Activated T-cell treated with anti-CD3 and anti-CD28 coated beads, Interleukin-2, amount 50 U/mL, for 72 hours (primary cell): ENCODE measurements around the gene SV2C. TPM values are rescaled to one million over a fixed set of nuclear protein-coding genes. Genes with fewer than 3 reads are reported as not detected.
"Not testable (repeated sequence)": the region's sequence is repeated elsewhere in the genome, so short reads cannot be mapped to it uniquely, and the experiment has no call there.

Experiments
- ATAC-seq, 2 donors: fragments of 150-1000 bp; cut with Tn5 transposase; replicated peaks in 1 of 2; 2 replicates each; pipeline ENCODE4 v1.10.0; 2021; ENCODE audit warnings: moderate library complexity in 2 of 2, mild to moderate bottlenecking in 1 of 2
- DNase-seq, 2 donors: peaks; one replicate each; pipeline ENCODE4 v3.0.0; 2021 to 2022; ENCODE audit warnings: mixed read lengths in 1 of 2
- H3K27ac Mint-ChIP-seq: one replicate; pipeline ENCODE4 v1.8.0; 2022; ENCODE audit warnings: mild to moderate bottlenecking, moderate library complexity, mixed read lengths
- H3K27me3 Mint-ChIP-seq: one replicate; pipeline ENCODE4 v1.8.0; 2022; ENCODE audit warnings: low read depth, mixed read lengths
- H3K36me3 Mint-ChIP-seq, 2 donors: one replicate each; pipeline ENCODE4 v1.8.0; 2022; ENCODE audit warnings: mixed read lengths in 2 of 2, mild to moderate bottlenecking in 1 of 2; ENCODE audit not compliant: insufficient read depth in 2 of 2
- H3K4me1 Mint-ChIP-seq: one replicate; pipeline ENCODE4 v1.8.0; 2022; ENCODE audit warnings: low read depth, mixed read lengths
- H3K4me3 Mint-ChIP-seq, 2 donors: one replicate each; pipeline ENCODE4 v1.8.0; 2022; ENCODE audit warnings: mild to moderate bottlenecking in 2 of 2, mixed read lengths in 2 of 2, moderate library complexity in 2 of 2
- H3K9me3 Mint-ChIP-seq, 2 donors: one replicate each; pipeline ENCODE4 v1.8.0; 2022; ENCODE audit warnings: mixed read lengths in 2 of 2
- total RNA-seq, 2 donors: library from RNA; stranded (reverse); gene quantifications; one replicate each; pipeline ENCODE4 v1.2.3, GENCODE V29; 2022

SV2C gene
- total RNA-seq: under 1 TPM; 0.19 to 0.23 TPM

GRCh38 chr5:76082772-76083554 lies at the start of gene SV2C:
TSS of gene SV2C (plus strand) at chr5:76083383. CDS start at chr5:76131751, 48,368 bp downstream.
- peak; percentile 62 for DNase-seq
- Mint-ChIP-seq H3K4me3 (peak within 1 kb of the TSS; percentile 89 to 92), H3K4me1 (peaks cover 31% of the 10 kb centered on the region), H3K27me3 (peaks cover 75% of the 10 kb centered on the region), H3K27ac (peak within 1 kb of the TSS; percentile 25), H3K9me3 (no peaks in the 10 kb centered on the region), H3K36me3 (peaks cover 2 to 4% of the 10 kb centered on the region in 2 donors)
- ATAC-seq: peak; percentile 70 to 75

- ATAC-seq, H3K36me3 Mint-ChIP-seq, H3K9me3 Mint-ChIP-seq, H3K4me1 Mint-ChIP-seq: not testable (repeated sequence)
- DNase-seq: peak; percentile 1 to 9
- Mint-ChIP-seq H3K27ac (peak overlapping the region; percentile 4), H3K27me3 (peaks cover 26% of the 10 kb centered on the region), H3K4me3 (peak overlapping the region; percentile 57 to 64)
These were observed 45.4 kb upstream of the SV2C start for GRCh38 chr5:76037736-76038151.

- H3K27ac Mint-ChIP-seq: peak overlapping the region; percentile 4
- peaks cover 9% of the 10 kb centered on the region for H3K4me1 Mint-ChIP-seq
- H3K4me3 Mint-ChIP-seq: peak overlapping the region; percentile 57 to 64
- H3K27me3 Mint-ChIP-seq: peaks cover 26% of the 10 kb centered on the region
- ATAC-seq (no peak), DNase-seq (no peak)
- H3K36me3 Mint-ChIP-seq: no peaks in the 10 kb centered on the region
- H3K9me3 Mint-ChIP-seq: peaks cover 1 to 4% of the 10 kb centered on the region in 2 donors
These were observed 45.0 kb upstream of the SV2C start for GRCh38 chr5:76038212-76038611.

GRCh38 chr5:76040806-76041205 lies 42.4 kb upstream of the SV2C start:
- Mint-ChIP-seq H3K27ac (no peak overlapping the region), H3K27me3 (peaks cover 14% of the 10 kb centered on the region)
- no peak for ATAC-seq

GRCh38 chr5:76041863-76042262 lies 41.3 kb upstream of the SV2C start:
- Mint-ChIP-seq H3K4me1 (peaks cover 9% of the 10 kb centered on the region), H3K27me3 (peaks cover 14% of the 10 kb centered on the region), H3K9me3 (peaks cover 2% of the 10 kb centered on the region in 2 donors), H3K27ac (no peak overlapping the region), H3K36me3 (no peaks in the 10 kb centered on the region), H3K4me3 (no peak overlapping the region)
- ATAC-seq (no peak), DNase-seq (peak in 1 of 2 donors; percentile 3)

More at GRCh38 chr5:76040806-76041205, 42.4 kb upstream of the SV2C start:
- no peaks in the 10 kb centered on the region for H3K36me3 Mint-ChIP-seq
- DNase-seq: no peak
- H3K9me3 Mint-ChIP-seq: peaks cover 2% of the 10 kb centered on the region in 2 donors
- peaks cover 9% of the 10 kb centered on the region for H3K4me1 Mint-ChIP-seq
- H3K4me3 Mint-ChIP-seq: no peak overlapping the region

GRCh38 chr5:76046741-76047140 lies 36.4 kb upstream of the SV2C start:
- H3K4me3 Mint-ChIP-seq: no peak overlapping the region
- DNase-seq: no peak
- H3K27ac Mint-ChIP-seq: no peak overlapping the region
- peaks cover 12% of the 10 kb centered on the region for H3K27me3 Mint-ChIP-seq
- no peaks in the 10 kb centered on the region for H3K4me1 Mint-ChIP-seq
- H3K36me3 Mint-ChIP-seq: no peaks in the 10 kb centered on the region
- no peak for ATAC-seq
- peaks cover 2 to 4% of the 10 kb centered on the region in 2 donors for H3K9me3 Mint-ChIP-seq

GRCh38 chr5:76050134-76050533 lies 33.0 kb upstream of the SV2C start:
- Mint-ChIP-seq H3K4me1 (no peaks in the 10 kb centered on the region), H3K4me3 (no peak overlapping the region), H3K9me3 (peaks cover 0 to 2% of the 10 kb centered on the region in 2 donors), H3K36me3 (no peaks in the 10 kb centered on the region), H3K27ac (no peak overlapping the region), H3K27me3 (peaks cover 8% of the 10 kb centered on the region)
- no peak for DNase-seq
- no peak for ATAC-seq

GRCh38 chr5:76062502-76063041 lies 20.6 kb upstream of the SV2C start:
- peaks cover 18% of the 10 kb centered on the region for H3K27me3 Mint-ChIP-seq
- DNase-seq (no peak), ATAC-seq (no peak)
- no peaks in the 10 kb centered on the region for H3K36me3 Mint-ChIP-seq
- H3K9me3 Mint-ChIP-seq: no peaks in the 10 kb centered on the region
- H3K4me1 Mint-ChIP-seq: no peaks in the 10 kb centered on the region
- no peak overlapping the region for H3K4me3 Mint-ChIP-seq
- no peak overlapping the region for H3K27ac Mint-ChIP-seq

- no peaks in the 10 kb centered on the region for H3K4me1 Mint-ChIP-seq
- no peak for DNase-seq
- H3K36me3 Mint-ChIP-seq: no peaks in the 10 kb centered on the region
- H3K27me3 Mint-ChIP-seq: peaks cover 16% of the 10 kb centered on the region
- ATAC-seq: no peak
- H3K27ac Mint-ChIP-seq: no peak overlapping the region
- no peak overlapping the region for H3K4me3 Mint-ChIP-seq
- H3K9me3 Mint-ChIP-seq: no peaks in the 10 kb centered on the region
These were observed 17.9 kb upstream of the SV2C start for GRCh38 chr5:76065258-76065657.

GRCh38 chr5:76069061-76069735 lies 14.0 kb upstream of the SV2C start:
- Mint-ChIP-seq H3K4me3 (no peak overlapping the region), H3K27ac (no peak overlapping the region), H3K4me1 (no peaks in the 10 kb centered on the region), H3K36me3 (no peaks in the 10 kb centered on the region), H3K27me3 (peaks cover 36% of the 10 kb centered on the region), H3K9me3 (no peaks in the 10 kb centered on the region)
- DNase-seq: no peak
- no peak for ATAC-seq

- Mint-ChIP-seq H3K27me3 (peaks cover 79% of the 10 kb centered on the region), H3K36me3 (no peaks in the 10 kb centered on the region), H3K4me3 (no peak overlapping the region), H3K27ac (no peak overlapping the region), H3K9me3 (no peaks in the 10 kb centered on the region), H3K4me1 (no peaks in the 10 kb centered on the region)
- ATAC-seq (peak; percentile 76 to 83), DNase-seq (peak; percentile 26 to 42)
These were observed 8.6 kb upstream of the SV2C start for GRCh38 chr5:76074487-76075065.

GRCh38 chr5:76081811-76082771 lies 1.1 kb upstream of the SV2C start:
- Mint-ChIP-seq H3K4me1 (peaks cover 31% of the 10 kb centered on the region), H3K4me3 (peak overlapping the region; percentile 89 to 92), H3K9me3 (no peaks in the 10 kb centered on the region), H3K27ac (no peak overlapping the region), H3K36me3 (peaks cover 2 to 4% of the 10 kb centered on the region in 2 donors), H3K27me3 (peaks cover 84% of the 10 kb centered on the region)
- ATAC-seq (peak in 1 of 2 donors; percentile 22), DNase-seq (peak; percentile 6 to 15)
